Measurements from ENCODE around the gene EXOC7.

DNA sequence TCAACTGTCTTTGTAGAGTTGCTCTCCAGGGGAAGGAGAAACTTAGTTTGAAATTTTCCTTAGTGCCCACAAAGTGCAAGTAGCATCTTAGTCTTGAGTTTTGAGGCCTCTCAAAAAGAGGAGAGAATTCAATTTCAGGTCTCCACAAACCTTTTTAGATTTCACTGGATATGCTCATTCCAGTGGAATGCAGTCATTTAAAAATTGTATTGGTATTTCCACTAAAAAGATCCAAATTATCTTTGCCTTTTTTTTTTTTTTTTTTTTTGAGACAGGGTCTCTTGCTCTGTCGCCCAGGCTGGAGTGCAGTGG is 44.4 kb upstream of the EXOC7 start:
- TF ChIP-seq, protein P1, sequence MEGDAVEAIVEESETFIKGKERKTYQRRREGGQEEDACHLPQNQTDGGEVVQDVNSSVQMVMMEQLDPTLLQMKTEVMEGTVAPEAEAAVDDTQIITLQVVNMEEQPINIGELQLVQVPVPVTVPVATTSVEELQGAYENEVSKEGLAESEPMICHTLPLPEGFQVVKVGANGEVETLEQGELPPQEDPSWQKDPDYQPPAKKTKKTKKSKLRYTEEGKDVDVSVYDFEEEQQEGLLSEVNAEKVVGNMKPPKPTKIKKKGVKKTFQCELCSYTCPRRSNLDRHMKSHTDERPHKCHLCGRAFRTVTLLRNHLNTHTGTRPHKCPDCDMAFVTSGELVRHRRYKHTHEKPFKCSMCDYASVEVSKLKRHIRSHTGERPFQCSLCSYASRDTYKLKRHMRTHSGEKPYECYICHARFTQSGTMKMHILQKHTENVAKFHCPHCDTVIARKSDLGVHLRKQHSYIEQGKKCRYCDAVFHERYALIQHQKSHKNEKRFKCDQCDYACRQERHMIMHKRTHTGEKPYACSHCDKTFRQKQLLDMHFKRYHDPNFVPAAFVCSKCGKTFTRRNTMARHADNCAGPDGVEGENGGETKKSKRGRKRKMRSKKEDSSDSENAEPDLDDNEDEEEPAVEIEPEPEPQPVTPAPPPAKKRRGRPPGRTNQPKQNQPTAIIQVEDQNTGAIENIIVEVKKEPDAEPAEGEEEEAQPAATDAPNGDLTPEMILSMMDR (IDR thresholded peaks at IDR 0.05) = no peak
- no peak for TF ChIP-seq POLR2A (IDR thresholded peaks at IDR 0.05)
